Measurements from ENCODE around the gene NAA20. TPM values are rescaled to one million over a fixed set of nuclear protein-coding genes. Genes with fewer than 3 reads are reported as not detected.
A peak's percentile ranks its signal among the peaks of the same experiment; 100 is the strongest.

Gene NAA20
- polyA plus RNA-seq, 1 donor (not counting 4 experiments of a cell fraction or from before 2014, with no cell fraction given), result 204 TPM

- peak overlapping the region; percentile 54 for H3K9ac ChIP-seq (ENCODE audit: control insufficient read depth, extremely low read depth, insufficient read depth, low read length)
- H3K27ac ChIP-seq (ENCODE audit: control insufficient read depth, insufficient read depth, low read length), result peak overlapping the region; percentile 75
- H3K4me1 ChIP-seq (ENCODE audit: control insufficient read depth, extremely low read depth, insufficient read depth, low read length), result peaks cover 50% of the 10 kb centered on the region
- H3K9me1 ChIP-seq (ENCODE audit: control insufficient read depth, extremely low read depth, insufficient read depth, low read length), result no peaks in the 10 kb centered on the region
- H3K27me3 ChIP-seq (ENCODE audit: control insufficient read depth, extremely low read depth, insufficient read depth, low read length), result no peaks in the 10 kb centered on the region
- H3K4me2 ChIP-seq (ENCODE audit: control insufficient read depth, extremely low read depth, insufficient read depth, low read depth, low read length), result peak overlapping the region; percentile 65
- H4K20me1 ChIP-seq (ENCODE audit: control insufficient read depth, extremely low read depth, insufficient read depth, low read length), result peaks cover 3% of the 10 kb centered on the region
- peaks cover 9 to 38% of the 10 kb centered on the region in 2 experiments for H3K36me3 ChIP-seq (ENCODE audit: control insufficient read depth in 2 of 2, extremely low read depth in 1 of 2, insufficient read depth in 2 of 2, low read length in 2 of 2)
- dilution Hi-C loops (cut with MboI; ENCODE audit: extremely low pct_ligation_motif_present, low sequenced_read_pairs), result no loop called here
- TF ChIP-seq EZH2 (IDR thresholded peaks at IDR 0.05; ENCODE audit: low read length), result no peak
- no peak for TF ChIP-seq CTCF (optimal IDR thresholded peaks at IDR 0.05 in 1 of 3, IDR thresholded peaks at IDR 0.05 in 1 of 3, conservative IDR thresholded peaks at IDR 0.05 in 1 of 3; ENCODE audit: extremely low read depth in 1 of 3, insufficient read depth in 2 of 3, low read length in 3 of 3)
- peak overlapping the region in 2 of 3 experiments; percentile 3 to 40 for H3K4me3 ChIP-seq (ENCODE audit: control insufficient read depth in 2 of 3, extremely low read depth in 1 of 3, insufficient read depth in 2 of 3, low read depth in 1 of 3, low read length in 3 of 3)
- DNase-seq (ENCODE audit: low read depth, low spot score) (no peak), FAIRE-seq (peak; percentile 53)
- H3K9me3 ChIP-seq (ENCODE audit: control insufficient read depth, low read depth, low read length), result no peaks in the 10 kb centered on the region
- no peak overlapping the region for H2AFZ ChIP-seq (ENCODE audit: control insufficient read depth, low read length)
- H3K79me2 ChIP-seq (ENCODE audit: control insufficient read depth, insufficient read depth, low read length), result peaks cover 98% of the 10 kb centered on the region
Measured at GRCh38 chr20:19986419-19986818, 30.7 kb upstream of the NAA20 start.

GRCh38 chr20:19987046-19987445, 30.1 kb upstream of the NAA20 start:
- Histone ChIP-seq H3K4me1 (ENCODE audit: control insufficient read depth, extremely low read depth, insufficient read depth, low read length) (peaks cover 50% of the 10 kb centered on the region), H3K27me3 (ENCODE audit: control insufficient read depth, extremely low read depth, insufficient read depth, low read length) (no peaks in the 10 kb centered on the region), H2AFZ (ENCODE audit: control insufficient read depth, low read length) (no peak overlapping the region), H3K27ac (ENCODE audit: control insufficient read depth, insufficient read depth, low read length) (peak overlapping the region; percentile 75), H4K20me1 (ENCODE audit: control insufficient read depth, extremely low read depth, insufficient read depth, low read length) (peaks cover 3% of the 10 kb centered on the region), H3K9ac (ENCODE audit: control insufficient read depth, extremely low read depth, insufficient read depth, low read length) (peak overlapping the region; percentile 24), H3K4me3 (ENCODE audit: control insufficient read depth in 2 of 3, extremely low read depth in 1 of 3, insufficient read depth in 2 of 3, low read depth in 1 of 3, low read length in 3 of 3) (no peak overlapping the region), H3K9me3 (ENCODE audit: control insufficient read depth, low read depth, low read length) (no peaks in the 10 kb centered on the region), H3K9me1 (ENCODE audit: control insufficient read depth, extremely low read depth, insufficient read depth, low read length) (no peaks in the 10 kb centered on the region), H3K36me3 (ENCODE audit: control insufficient read depth in 2 of 2, extremely low read depth in 1 of 2, insufficient read depth in 2 of 2, low read length in 2 of 2) (peaks cover 9 to 38% of the 10 kb centered on the region in 2 experiments), H3K79me2 (ENCODE audit: control insufficient read depth, insufficient read depth, low read length) (peaks cover 94% of the 10 kb centered on the region), H3K4me2 (ENCODE audit: control insufficient read depth, extremely low read depth, insufficient read depth, low read depth, low read length) (peak overlapping the region; percentile 65)
- FAIRE-seq (no peak), DNase-seq (ENCODE audit: low read depth, low spot score) (no peak)
- dilution Hi-C loops (cut with MboI; ENCODE audit: extremely low pct_ligation_motif_present, low sequenced_read_pairs), result no loop called here
- TF ChIP-seq CTCF (optimal IDR thresholded peaks at IDR 0.05 in 1 of 3, IDR thresholded peaks at IDR 0.05 in 1 of 3, conservative IDR thresholded peaks at IDR 0.05 in 1 of 3; ENCODE audit: extremely low read depth in 1 of 3, insufficient read depth in 2 of 3, low read length in 3 of 3), result no peak
